Liver (tissue), 9 donors: ENCODE data around the gene COMP. TPM values are rescaled to one million over a fixed set of nuclear protein-coding genes. Genes with fewer than 3 reads are reported as not detected.
A peak's percentile ranks its signal among the peaks of the same experiment; 100 is the strongest.

Source experiments
- DNase-seq: peaks from one replicate; pipeline ENCODE4 v3.0.0-alpha.2; 2017; ENCODE audit warnings: low spot score
- H3K27ac ChIP-seq, 2 donors: one replicate each; pipeline ENCODE4 v1.7.0; 2013; ENCODE audit warnings: inconsistent platforms in 2 of 2, low read length in 2 of 2, control low read depth in 1 of 2, low read depth in 1 of 2, mild to moderate bottlenecking in 1 of 2
- H3K27me3 ChIP-seq, 4 donors: one replicate each; pipeline versions ENCODE4 v1.6.1 to v1.7.0; 2013; ENCODE audit warnings: low read length in 3 of 4, inconsistent platforms in 1 of 4, mild to moderate bottlenecking in 1 of 4, moderate library complexity in 1 of 4; ENCODE audit not compliant: control insufficient read depth in 4 of 4, insufficient read depth in 4 of 4
- H3K36me3 ChIP-seq, 4 donors: one replicate each; pipeline versions ENCODE4 v1.6.1 to v1.7.0; 2013; ENCODE audit warnings: low read length in 3 of 4, mild to moderate bottlenecking in 3 of 4, low read depth in 1 of 4, moderate library complexity in 1 of 4; ENCODE audit not compliant: control insufficient read depth in 4 of 4, insufficient read depth in 3 of 4
- H3K4me1 ChIP-seq, 4 donors: one replicate each; pipeline versions ENCODE4 v1.6.1 to v1.7.0; 2013; ENCODE audit warnings: low read length in 3 of 4, mild to moderate bottlenecking in 3 of 4, moderate library complexity in 1 of 4; ENCODE audit not compliant: control insufficient read depth in 4 of 4, insufficient read depth in 4 of 4
- H3K4me3 ChIP-seq, 3 donors: one replicate each; pipeline versions ENCODE4 v1.6.1 to v1.7.0; 2013; ENCODE audit warnings: low read length in 3 of 3, control low read depth in 1 of 3, low read depth in 1 of 3, mild to moderate bottlenecking in 1 of 3
- H3K9ac ChIP-seq, 2 donors: one replicate each; pipeline ENCODE4 v1.7.0; 2013; ENCODE audit warnings: low read length in 2 of 2, mild to moderate bottlenecking in 2 of 2, moderate library complexity in 2 of 2, control low read depth in 1 of 2, low read depth in 1 of 2
- H3K9me3 ChIP-seq, 4 donors: one replicate each; pipeline versions ENCODE4 v1.6.1 to v1.7.0; 2013; ENCODE audit warnings: low read length in 3 of 4; ENCODE audit not compliant: control insufficient read depth in 4 of 4
- EGR1 ChIP-seq, 2 donors: IDR thresholded peaks; 2 replicates each; pipeline ENCODE4 v1.6.1; 2016 to 2018; ENCODE audit warnings: antibody characterized with exemption in 2 of 2, low read depth in 2 of 2
- FOXA1 ChIP-seq: IDR thresholded peaks from 2 replicates; pipeline ENCODE4 v1.6.1; 2016; ENCODE audit warnings: antibody characterized with exemption
- FOXA2 ChIP-seq: IDR thresholded peaks from 2 replicates; pipeline ENCODE4 v1.6.1; 2016; ENCODE audit warnings: antibody characterized with exemption
- GABPA ChIP-seq, 2 donors: IDR thresholded peaks in 1 of 2; conservative IDR thresholded peaks in 1 of 2; 2 replicates each; pipeline ENCODE4 v1.6.1; 2016; ENCODE audit warnings: antibody characterized with exemption in 2 of 2, mild to moderate bottlenecking in 1 of 2, moderate library complexity in 1 of 2
- HNF4A ChIP-seq, 2 donors: conservative IDR thresholded peaks; 2 replicates each; pipeline ENCODE4 v1.6.1; 2016; ENCODE audit warnings: antibody characterized with exemption in 2 of 2, mild to moderate bottlenecking in 2 of 2
- HNF4G ChIP-seq: IDR thresholded peaks from 2 replicates; pipeline ENCODE4 v1.6.1; 2016; ENCODE audit warnings: antibody characterized with exemption
- JUND ChIP-seq, 2 donors: IDR thresholded peaks; 2 replicates each; pipeline ENCODE4 v1.6.1; 2016; ENCODE audit warnings: antibody characterized with exemption in 2 of 2
- NR2F2 ChIP-seq: IDR thresholded peaks from 2 replicates; pipeline ENCODE4 v1.6.1; 2016; ENCODE audit warnings: antibody characterized with exemption
- RAD21 ChIP-seq, 2 donors: IDR thresholded peaks; 2 replicates each; pipeline ENCODE4 v1.6.1; 2016; ENCODE audit warnings: antibody characterized with exemption in 2 of 2, mild to moderate bottlenecking in 2 of 2
- RXRA ChIP-seq, 2 donors: IDR thresholded peaks; 2 replicates each; pipeline ENCODE4 v1.6.1; 2017 to 2018; ENCODE audit warnings: antibody characterized with exemption in 2 of 2, mild to moderate bottlenecking in 1 of 2
- SP1 ChIP-seq: IDR thresholded peaks from 2 replicates; pipeline ENCODE4 v1.6.1; 2018; ENCODE audit warnings: antibody characterized with exemption, mild to moderate bottlenecking
- TAF1 ChIP-seq: conservative IDR thresholded peaks from 2 replicates; pipeline ENCODE4 v1.6.1; 2016; ENCODE audit warnings: antibody characterized with exemption, mild to moderate bottlenecking
- YY1 ChIP-seq: IDR thresholded peaks from 2 replicates; pipeline ENCODE4 v1.6.1; 2016; ENCODE audit warnings: antibody characterized with exemption, mild to moderate bottlenecking
- WGBS: extraction: QIAGEN DNeasy Blood & Tissue Kit; methylation state at CpG from one replicate; pipeline ENCODE4 v1.1.7; 2013; 5-methylcytosine and 5-hydroxymethylcytosine counted together
- polyA plus RNA-seq, 2 donors: library from polyadenylated mRNA; stranded (reverse) in 1 of 2; unstranded in 1 of 2; fragments of 200-250 nt in 1 of 2; fragments of >200 nt in 1 of 2; fragmentation: Nextera tagmentation in 1 of 2; extraction: Ambion mirVana in 1 of 2; gene quantifications; one replicate each; pipeline versions ENCODE4 v1.2.1 to v1.2.3, GENCODE V29; 2013 to 2015
- total RNA-seq, 2 donors: library from RNA; depleted of rRNA; stranded (reverse); fragments of >200 nt; gene quantifications; one replicate each; pipeline ENCODE4 v1.2.3, GENCODE V29; 2014
- TF ChIP-seq, protein P1 (sequence below): IDR thresholded peaks from 2 replicates; pipeline ENCODE4 v1.6.1; 2016; ENCODE audit warnings: antibody characterized with exemption
- TF ChIP-seq, protein P2 (sequence below): IDR thresholded peaks from 2 replicates; pipeline ENCODE4 v1.6.1; 2016; ENCODE audit warnings: antibody characterized with exemption, mild to moderate bottlenecking
- TF ChIP-seq, protein P3 (sequence below): fragments of 150-350 bp; IDR thresholded peaks from 2 replicates; pipeline ENCODE4 v1.5.1; 2017; ENCODE audit warnings: improper control_type of control experiment, low read depth, low read length; ENCODE audit not compliant: missing input control
- TF ChIP-seq, protein P4 (sequence below): IDR thresholded peaks from 2 replicates; pipeline ENCODE4 v1.6.1; 2016; ENCODE audit warnings: antibody characterized with exemption
- TF ChIP-seq, protein P5 (sequence below): IDR thresholded peaks from 2 replicates; pipeline ENCODE4 v1.6.1; 2016; ENCODE audit warnings: antibody characterized with exemption
- donor health status: healthy.
- donor health status: healthy.
- donor health status: healthy.
- donor health status: healthy.
- donor health status: healthy.

Gene COMP
- total and polyA plus RNA-seq, 4 donors, result 0.03 to 0.17 TPM; not detected in 2

DNA sequence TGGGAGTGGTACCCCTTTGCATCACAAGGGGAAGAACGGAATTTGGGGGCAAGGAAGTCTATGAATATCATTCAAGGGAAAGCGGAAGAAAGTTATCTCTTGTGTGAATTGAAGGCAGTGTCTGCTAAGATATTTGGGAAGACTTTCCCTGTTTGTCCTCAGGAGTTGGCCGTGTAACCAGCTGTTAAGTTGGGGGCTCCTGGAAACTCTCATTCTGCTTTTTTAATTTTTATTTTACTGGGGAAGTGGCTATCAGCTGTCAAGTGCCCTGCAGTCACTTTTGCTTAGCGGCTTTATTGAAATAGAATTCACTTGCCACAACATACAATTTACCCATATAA, 43.5 kb upstream of the COMP start:
- Histone ChIP-seq H3K9me3 (no peaks in the 10 kb centered on the region), H3K27me3 (no peaks in the 10 kb centered on the region), H3K36me3 (peaks cover 0 to 6% (median 0%) of the 10 kb centered on the region in 4 donors), H3K9ac (no peak overlapping the region), H3K27ac (peak overlapping the region in 1 of 2 donors; percentile 34), H3K4me1 (peaks cover 14 to 54% (median 37%) of the 10 kb centered on the region in 4 donors), H3K4me3 (peak overlapping the region in 1 of 3 donors; percentile 97)
- TF ChIP-seq RXRA (IDR thresholded peaks at IDR 0.05) (no peak), HNF4G (no peak), JUND (IDR thresholded peaks at IDR 0.05) (no peak), HNF4A (conservative IDR thresholded peaks at IDR 0.05) (no peak), TAF1 (no peak), GABPA (IDR thresholded peaks at IDR 0.05 in 1 of 2, conservative IDR thresholded peaks at IDR 0.05 in 1 of 2) (no peak)
- TF ChIP-seq, protein P1, sequence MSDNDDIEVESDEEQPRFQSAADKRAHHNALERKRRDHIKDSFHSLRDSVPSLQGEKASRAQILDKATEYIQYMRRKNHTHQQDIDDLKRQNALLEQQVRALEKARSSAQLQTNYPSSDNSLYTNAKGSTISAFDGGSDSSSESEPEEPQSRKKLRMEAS, result no peak
- WGBS, result 61% methylated on average over 4 of the region's 4 CpGs
- DNase-seq, result no peak

DNA sequence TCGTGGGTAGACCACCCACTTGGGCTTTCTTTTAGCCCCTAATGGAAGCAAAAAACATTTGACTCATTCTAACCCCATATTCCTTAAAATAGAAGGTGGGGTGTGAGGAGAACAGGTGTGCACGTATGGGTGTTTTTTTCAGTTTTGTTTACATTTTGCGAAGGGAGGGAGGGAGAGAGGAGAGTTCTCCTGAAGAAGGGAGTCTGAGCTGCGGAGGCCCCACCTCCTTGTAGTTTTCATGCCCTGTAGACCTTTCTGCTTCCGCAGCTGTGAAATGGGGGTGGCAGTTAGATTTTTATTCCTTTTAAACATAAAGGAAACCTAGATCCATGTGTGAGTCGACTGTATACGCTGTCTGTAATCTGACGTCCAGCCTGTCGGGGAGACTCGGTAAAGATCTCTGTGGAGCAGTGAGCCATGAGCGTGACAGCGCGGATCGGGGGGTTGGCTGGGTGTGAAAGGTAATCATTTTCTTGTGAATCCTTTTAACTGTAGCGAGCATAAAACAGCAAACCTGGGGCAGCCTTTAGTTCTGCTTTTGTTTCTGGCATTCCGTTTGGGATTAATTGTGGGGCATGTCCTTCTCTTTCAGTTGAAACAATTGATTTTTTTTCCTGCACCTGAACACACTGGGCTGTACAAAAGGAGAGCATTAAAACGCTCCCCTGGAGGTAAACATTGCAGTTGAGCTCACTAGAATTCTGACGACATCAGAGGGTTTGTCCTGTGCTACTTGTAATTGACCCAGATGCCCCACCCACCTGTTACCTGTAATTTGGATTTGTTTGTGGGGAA, 42.9 kb upstream of the COMP start:
- H3K27me3 ChIP-seq, result no peaks in the 10 kb centered on the region
- H3K4me1 ChIP-seq, result peaks cover 12 to 50% (median 33%) of the 10 kb centered on the region in 4 donors
- H3K9me3 ChIP-seq, result no peaks in the 10 kb centered on the region
- peak overlapping the region; percentile 52 to 97 (median 91) for H3K4me3 ChIP-seq
- WGBS, result 10% methylated on average over 18 of the region's 18 CpGs
- no peak for DNase-seq
- H3K9ac ChIP-seq, result peak overlapping the region; percentile 35 to 78
- H3K36me3 ChIP-seq, result peaks cover 0 to 6% (median 0%) of the 10 kb centered on the region in 4 donors
- peak overlapping the region; percentile 32 to 69 for H3K27ac ChIP-seq
- TF ChIP-seq, protein P1, result no peak
- TF ChIP-seq JUND (IDR thresholded peaks at IDR 0.05) (no peak), RAD21 (IDR thresholded peaks at IDR 0.05) (peak; percentile 6 to 16), TAF1 (no peak), GABPA (IDR thresholded peaks at IDR 0.05 in 1 of 2, conservative IDR thresholded peaks at IDR 0.05 in 1 of 2) (no peak), RXRA (IDR thresholded peaks at IDR 0.05) (peak in 1 of 2 donors; percentile 38), YY1 (peak; percentile 10), NR2F2 (no peak), HNF4A (conservative IDR thresholded peaks at IDR 0.05) (peak in 1 of 2 donors; percentile 11), FOXA2 (no peak), EGR1 (IDR thresholded peaks at IDR 0.05; ENCODE audit: low read depth in 2 of 2) (no peak), SP1 (peak; percentile 22), FOXA1 (no peak), HNF4G (no peak)
- TF ChIP-seq, protein P2, sequence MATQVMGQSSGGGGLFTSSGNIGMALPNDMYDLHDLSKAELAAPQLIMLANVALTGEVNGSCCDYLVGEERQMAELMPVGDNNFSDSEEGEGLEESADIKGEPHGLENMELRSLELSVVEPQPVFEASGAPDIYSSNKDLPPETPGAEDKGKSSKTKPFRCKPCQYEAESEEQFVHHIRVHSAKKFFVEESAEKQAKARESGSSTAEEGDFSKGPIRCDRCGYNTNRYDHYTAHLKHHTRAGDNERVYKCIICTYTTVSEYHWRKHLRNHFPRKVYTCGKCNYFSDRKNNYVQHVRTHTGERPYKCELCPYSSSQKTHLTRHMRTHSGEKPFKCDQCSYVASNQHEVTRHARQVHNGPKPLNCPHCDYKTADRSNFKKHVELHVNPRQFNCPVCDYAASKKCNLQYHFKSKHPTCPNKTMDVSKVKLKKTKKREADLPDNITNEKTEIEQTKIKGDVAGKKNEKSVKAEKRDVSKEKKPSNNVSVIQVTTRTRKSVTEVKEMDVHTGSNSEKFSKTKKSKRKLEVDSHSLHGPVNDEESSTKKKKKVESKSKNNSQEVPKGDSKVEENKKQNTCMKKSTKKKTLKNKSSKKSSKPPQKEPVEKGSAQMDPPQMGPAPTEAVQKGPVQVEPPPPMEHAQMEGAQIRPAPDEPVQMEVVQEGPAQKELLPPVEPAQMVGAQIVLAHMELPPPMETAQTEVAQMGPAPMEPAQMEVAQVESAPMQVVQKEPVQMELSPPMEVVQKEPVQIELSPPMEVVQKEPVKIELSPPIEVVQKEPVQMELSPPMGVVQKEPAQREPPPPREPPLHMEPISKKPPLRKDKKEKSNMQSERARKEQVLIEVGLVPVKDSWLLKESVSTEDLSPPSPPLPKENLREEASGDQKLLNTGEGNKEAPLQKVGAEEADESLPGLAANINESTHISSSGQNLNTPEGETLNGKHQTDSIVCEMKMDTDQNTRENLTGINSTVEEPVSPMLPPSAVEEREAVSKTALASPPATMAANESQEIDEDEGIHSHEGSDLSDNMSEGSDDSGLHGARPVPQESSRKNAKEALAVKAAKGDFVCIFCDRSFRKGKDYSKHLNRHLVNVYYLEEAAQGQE, result peak; percentile 16
- TF ChIP-seq, protein P3, sequence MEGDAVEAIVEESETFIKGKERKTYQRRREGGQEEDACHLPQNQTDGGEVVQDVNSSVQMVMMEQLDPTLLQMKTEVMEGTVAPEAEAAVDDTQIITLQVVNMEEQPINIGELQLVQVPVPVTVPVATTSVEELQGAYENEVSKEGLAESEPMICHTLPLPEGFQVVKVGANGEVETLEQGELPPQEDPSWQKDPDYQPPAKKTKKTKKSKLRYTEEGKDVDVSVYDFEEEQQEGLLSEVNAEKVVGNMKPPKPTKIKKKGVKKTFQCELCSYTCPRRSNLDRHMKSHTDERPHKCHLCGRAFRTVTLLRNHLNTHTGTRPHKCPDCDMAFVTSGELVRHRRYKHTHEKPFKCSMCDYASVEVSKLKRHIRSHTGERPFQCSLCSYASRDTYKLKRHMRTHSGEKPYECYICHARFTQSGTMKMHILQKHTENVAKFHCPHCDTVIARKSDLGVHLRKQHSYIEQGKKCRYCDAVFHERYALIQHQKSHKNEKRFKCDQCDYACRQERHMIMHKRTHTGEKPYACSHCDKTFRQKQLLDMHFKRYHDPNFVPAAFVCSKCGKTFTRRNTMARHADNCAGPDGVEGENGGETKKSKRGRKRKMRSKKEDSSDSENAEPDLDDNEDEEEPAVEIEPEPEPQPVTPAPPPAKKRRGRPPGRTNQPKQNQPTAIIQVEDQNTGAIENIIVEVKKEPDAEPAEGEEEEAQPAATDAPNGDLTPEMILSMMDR, result no peak
- TF ChIP-seq, protein P4, sequence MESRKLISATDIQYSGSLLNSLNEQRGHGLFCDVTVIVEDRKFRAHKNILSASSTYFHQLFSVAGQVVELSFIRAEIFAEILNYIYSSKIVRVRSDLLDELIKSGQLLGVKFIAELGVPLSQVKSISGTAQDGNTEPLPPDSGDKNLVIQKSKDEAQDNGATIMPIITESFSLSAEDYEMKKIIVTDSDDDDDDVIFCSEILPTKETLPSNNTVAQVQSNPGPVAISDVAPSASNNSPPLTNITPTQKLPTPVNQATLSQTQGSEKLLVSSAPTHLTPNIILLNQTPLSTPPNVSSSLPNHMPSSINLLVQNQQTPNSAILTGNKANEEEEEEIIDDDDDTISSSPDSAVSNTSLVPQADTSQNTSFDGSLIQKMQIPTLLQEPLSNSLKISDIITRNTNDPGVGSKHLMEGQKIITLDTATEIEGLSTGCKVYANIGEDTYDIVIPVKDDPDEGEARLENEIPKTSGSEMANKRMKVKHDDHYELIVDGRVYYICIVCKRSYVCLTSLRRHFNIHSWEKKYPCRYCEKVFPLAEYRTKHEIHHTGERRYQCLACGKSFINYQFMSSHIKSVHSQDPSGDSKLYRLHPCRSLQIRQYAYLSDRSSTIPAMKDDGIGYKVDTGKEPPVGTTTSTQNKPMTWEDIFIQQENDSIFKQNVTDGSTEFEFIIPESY, result no peak
- TF ChIP-seq, protein P5, sequence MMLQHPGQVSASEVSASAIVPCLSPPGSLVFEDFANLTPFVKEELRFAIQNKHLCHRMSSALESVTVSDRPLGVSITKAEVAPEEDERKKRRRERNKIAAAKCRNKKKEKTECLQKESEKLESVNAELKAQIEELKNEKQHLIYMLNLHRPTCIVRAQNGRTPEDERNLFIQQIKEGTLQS, result no peak
